ENCODE measurements around the gene WDR74.
"Not testable (repeated sequence)": the region's sequence is repeated elsewhere in the genome, so short reads cannot be mapped to it uniquely, and the experiment has no call there.

Gene WDR74

DNA sequence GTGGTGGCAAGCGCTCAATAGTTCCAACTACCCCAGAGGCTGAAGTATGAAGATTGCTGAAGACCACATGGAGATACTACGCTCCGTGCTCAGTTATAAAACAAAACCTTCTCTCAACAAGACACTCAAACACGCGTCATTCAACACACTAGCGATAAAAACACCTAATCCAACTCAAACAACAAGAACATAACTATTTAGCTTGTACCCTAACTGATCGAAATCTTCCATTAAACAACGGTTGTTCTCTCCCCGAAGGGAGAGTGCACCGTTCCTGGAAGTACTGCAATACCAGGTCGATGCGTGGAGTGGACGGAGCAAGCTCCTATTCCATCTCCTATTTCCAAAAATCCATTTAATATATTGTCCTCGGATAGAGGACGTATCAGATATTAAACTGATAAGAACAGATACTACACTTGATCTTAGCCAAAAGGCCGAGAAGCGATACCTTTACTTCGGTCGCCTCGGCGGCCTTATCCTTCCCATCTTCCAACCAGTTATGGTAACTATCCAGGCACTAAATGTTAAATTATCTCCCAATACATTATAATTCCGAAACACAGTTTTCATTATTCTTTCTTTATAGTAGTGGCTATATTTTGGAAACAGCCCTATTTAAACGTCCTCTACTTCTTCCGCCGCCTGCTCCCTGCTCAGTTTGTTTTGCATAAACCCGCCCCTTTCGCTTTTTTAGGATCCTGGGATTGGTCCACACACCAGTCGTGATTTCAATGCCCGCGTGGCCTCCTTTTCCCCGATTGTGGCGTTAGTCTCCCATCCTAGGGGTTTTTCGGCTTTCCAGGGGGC is 2.2 kb upstream of the WDR74 start:
- Histone ChIP-seq H2AFZ (ENCODE audit: low read depth, low read length) (peak overlapping the region; percentile 78), H3K4me2 (ENCODE audit: insufficient read depth, low read length) (peak overlapping the region; percentile 77), H3K36me3 (ENCODE audit: insufficient read depth, low read length) (peaks cover 13% of the 10 kb centered on the region), H3K9me3 (ENCODE audit: insufficient read depth, low read length, severe bottlenecking) (no peaks in the 10 kb centered on the region), H3K79me2 (ENCODE audit: insufficient read depth, low read length) (peaks cover 24% of the 10 kb centered on the region), H3K4me3 (ENCODE audit: low read depth in 1 of 2, low read length in 2 of 2) (peak overlapping the region; percentile 40 to 59; a peak in 3 of 4 replicates), H3K9ac (ENCODE audit: low read depth, low read length) (peak overlapping the region; percentile 85), H3K4me1 (ENCODE audit: insufficient read depth, low read length) (peaks cover 41% of the 10 kb centered on the region), H3K27me3 (ENCODE audit: insufficient read depth, low read length, poor library complexity) (no peaks in the 10 kb centered on the region), H3K27ac (ENCODE audit: low read length) (peak overlapping the region; percentile 99), H4K20me1 (ENCODE audit: insufficient read depth, low read length) (no peaks in the 10 kb centered on the region)
- TF ChIP-seq CTCF (IDR thresholded peaks at IDR 0.05; ENCODE audit: borderline replicate concordance, extremely low read depth, low read length, poor library complexity, severe bottlenecking) (no peak), EZH2 (IDR thresholded peaks at IDR 0.05; ENCODE audit: borderline replicate concordance, low read depth, low read length, severe bottlenecking) (no peak)
- DNase-seq (peak; percentile 93), ATAC-seq (ENCODE audit: insufficient read depth, low read depth) (peak; percentile 83)

GRCh38 chr11:62840721-62841360 is 1.5 kb upstream of the WDR74 start:
- Histone ChIP-seq H3K27ac (ENCODE audit: low read length) (peak overlapping the region; percentile 99), H3K79me2 (ENCODE audit: insufficient read depth, low read length) (peaks cover 31% of the 10 kb centered on the region), H2AFZ (ENCODE audit: low read depth, low read length) (peak overlapping the region; percentile 22), H3K4me3 (ENCODE audit: low read depth in 1 of 2, low read length in 2 of 2) (peak overlapping the region; percentile 15 to 92; a peak in 3 of 4 replicates), H3K4me1 (ENCODE audit: insufficient read depth, low read length) (peaks cover 43% of the 10 kb centered on the region), H3K4me2 (ENCODE audit: insufficient read depth, low read length) (peak overlapping the region; percentile 67), H3K36me3 (ENCODE audit: insufficient read depth, low read length) (peaks cover 20% of the 10 kb centered on the region), H3K9ac (ENCODE audit: low read depth, low read length) (peak overlapping the region; percentile 85)
- H3K9me3 ChIP-seq (ENCODE audit: insufficient read depth, low read length, severe bottlenecking); H4K20me1 ChIP-seq (ENCODE audit: insufficient read depth, low read length); H3K27me3 ChIP-seq (ENCODE audit: insufficient read depth, low read length, poor library complexity): not testable (repeated sequence)
- peak; percentile 92 for DNase-seq
- ATAC-seq (ENCODE audit: insufficient read depth, low read depth): peak; percentile 5

DNA sequence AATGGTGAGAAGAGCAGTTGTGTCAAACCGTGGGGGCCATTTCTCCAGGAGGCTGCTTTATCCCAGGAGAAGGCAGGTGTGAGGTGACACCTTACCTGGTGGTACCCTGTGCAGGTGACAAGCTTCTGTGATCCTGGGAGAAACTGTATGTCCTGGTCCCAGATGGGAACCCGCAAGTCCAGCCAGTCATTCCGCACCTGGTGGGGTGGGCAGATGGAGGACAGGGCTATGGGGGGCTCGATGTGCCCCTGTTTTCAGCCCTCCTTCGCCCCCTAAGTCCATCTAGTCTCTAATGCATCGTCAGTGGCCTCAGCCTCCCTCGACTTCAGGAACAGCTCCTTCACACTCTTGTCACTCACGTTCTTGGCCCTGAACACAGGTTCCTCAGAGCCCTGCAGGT is 4.1 kb downstream of the WDR74 start:
- H3K79me2 ChIP-seq (ENCODE audit: insufficient read depth, low read length): peaks cover 64% of the 10 kb centered on the region
- H3K4me2 ChIP-seq (ENCODE audit: insufficient read depth, low read length): no peak overlapping the region
- H3K4me3 ChIP-seq (ENCODE audit: low read depth in 1 of 2, low read length in 2 of 2): no peak overlapping the region
- H3K9me3 ChIP-seq (ENCODE audit: insufficient read depth, low read length, severe bottlenecking): no peaks in the 10 kb centered on the region
- no peaks in the 10 kb centered on the region for H3K27me3 ChIP-seq (ENCODE audit: insufficient read depth, low read length, poor library complexity)
- no peak overlapping the region for H2AFZ ChIP-seq (ENCODE audit: low read depth, low read length)
- H3K27ac ChIP-seq (ENCODE audit: low read length): no peak overlapping the region
- no peak for TF ChIP-seq EZH2 (IDR thresholded peaks at IDR 0.05; ENCODE audit: borderline replicate concordance, low read depth, low read length, severe bottlenecking)
- no peak for TF ChIP-seq CTCF (IDR thresholded peaks at IDR 0.05; ENCODE audit: borderline replicate concordance, extremely low read depth, low read length, poor library complexity, severe bottlenecking)
- ATAC-seq (ENCODE audit: insufficient read depth, low read depth) (no peak), DNase-seq (no peak)
- peaks cover 19% of the 10 kb centered on the region; the same call in 1 of the 2 replicates for H4K20me1 ChIP-seq (ENCODE audit: insufficient read depth, low read length)
- peaks cover 61% of the 10 kb centered on the region for H3K4me1 ChIP-seq (ENCODE audit: insufficient read depth, low read length)
- H3K9ac ChIP-seq (ENCODE audit: low read depth, low read length): no peak overlapping the region
- H3K36me3 ChIP-seq (ENCODE audit: insufficient read depth, low read length): peaks cover 58% of the 10 kb centered on the region
